Activated CD8-positive, alpha-beta T cell treated with anti-CD3 and anti-CD28 coated beads for 36 hours (primary cell): ENCODE measurements around the gene ACKR3. TPM values are rescaled to one million over a fixed set of nuclear protein-coding genes. Genes with fewer than 3 reads are reported as not detected.
A peak's percentile ranks its signal among the peaks of the same experiment; 100 is the strongest.

Experiments
- ATAC-seq: fragments of 200-7000 bp; cut with Tn5 transposase; one replicate; pipeline ENCODE4 v1.10.0; 2021; ENCODE audit warnings: mild to moderate bottlenecking, moderate library complexity
- CTCF ChIA-PET: fragments of 350-600 bp; sonication (Branson Sonifier 250); formaldehyde crosslinking; loops from one replicate; lab custom pipeline; 2021; ENCODE audit warnings: antibody characterized with exemption; lab: Charles Lee
- POLR2A ChIA-PET: fragments of 350-600 bp; sonication (Branson Sonifier 250); formaldehyde crosslinking; loops from one replicate; lab custom pipeline; 2021; ENCODE audit warnings: antibody characterized with exemption; lab: Charles Lee
- DNase-seq: peaks from one replicate; pipeline ENCODE4 v3.0.0-alpha.2; 2020
- H3K27ac Mint-ChIP-seq: one replicate; pipeline ENCODE4 v1.8.0; 2021; ENCODE audit warnings: mild to moderate bottlenecking, mixed read lengths
- H3K27me3 Mint-ChIP-seq: one replicate; pipeline ENCODE4 v1.8.0; 2021; ENCODE audit warnings: mixed read lengths
- H3K36me3 Mint-ChIP-seq: one replicate; pipeline ENCODE4 v1.8.0; 2021; ENCODE audit warnings: low read depth, mixed read lengths
- H3K4me1 Mint-ChIP-seq: one replicate; pipeline ENCODE4 v1.8.0; 2021; ENCODE audit warnings: low read depth, mixed read lengths
- H3K4me3 Mint-ChIP-seq: one replicate; pipeline ENCODE4 v1.8.0; 2021; ENCODE audit warnings: mild to moderate bottlenecking, moderate library complexity, mixed read lengths
- H3K9me3 Mint-ChIP-seq: one replicate; pipeline ENCODE4 v1.8.0; 2021; ENCODE audit warnings: mixed read lengths
- CTCF ChIP-seq: fragments of 200-600 bp; IDR thresholded peaks from one replicate; pipeline ENCODE4 v1.8.0; 2022; ENCODE audit warnings: antibody characterized with exemption, mild to moderate bottlenecking
- intact Hi-C: fragments of 100-400 bp; cut with micrococcal nuclease; formaldehyde crosslinking; loops from one replicate; pipeline ENCODE4 v1.10.0; 2022
- total RNA-seq, 2 experiments: library from RNA; stranded (reverse); gene quantifications; one replicate each; pipeline ENCODE4 v1.2.3, GENCODE V29; 2021

ACKR3 gene
- total RNA-seq, 2 experiments from 2014 or later: 2.4 to 3.4 TPM

- no peaks in the 10 kb centered on the region for H3K27me3 Mint-ChIP-seq
- no peaks in the 10 kb centered on the region for H3K9me3 Mint-ChIP-seq
- H3K4me1 Mint-ChIP-seq: peaks cover 12% of the 10 kb centered on the region
- POLR2A ChIA-PET: no interaction called here
- no peaks in the 10 kb centered on the region for H3K36me3 Mint-ChIP-seq
- no peak overlapping the region for H3K4me3 Mint-ChIP-seq
- TF ChIP-seq CTCF: no peak
- ATAC-seq (no peak), DNase-seq (no peak)
- CTCF ChIA-PET: no interaction called here
- H3K27ac Mint-ChIP-seq: no peak overlapping the region
- intact Hi-C loops: no loop called here
Measured at GRCh38 chr2:236616624-236617023, 47.0 kb downstream of the ACKR3 start.

DNA sequence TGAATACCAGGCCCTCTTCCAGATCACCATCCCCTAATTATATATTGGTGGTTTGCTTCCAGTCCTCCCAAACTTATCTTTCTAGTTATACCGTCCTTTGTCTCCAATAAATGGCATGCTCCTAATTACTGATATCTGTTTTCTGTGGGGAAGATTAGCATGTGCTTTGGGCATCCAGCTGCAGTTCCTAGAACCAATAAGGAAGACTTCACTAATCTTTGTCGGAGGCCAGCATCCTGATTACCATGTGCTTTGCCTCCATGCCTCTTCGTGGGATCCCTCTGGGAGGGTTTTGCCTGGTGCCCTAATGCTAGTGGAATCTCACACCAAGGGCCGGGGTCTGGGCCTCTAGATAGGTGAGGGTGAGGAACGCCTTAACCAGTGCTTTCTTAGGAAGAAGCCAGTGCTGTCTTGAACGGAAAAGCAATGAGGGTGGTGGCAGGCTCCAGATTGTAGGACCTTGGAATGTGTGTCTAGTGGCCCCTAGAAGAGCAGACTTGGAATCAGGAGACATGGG, 47.7 kb downstream of the ACKR3 start:
- H3K9me3 Mint-ChIP-seq: no peaks in the 10 kb centered on the region
- intact Hi-C loops: no loop called here
- peaks cover 12% of the 10 kb centered on the region for H3K4me1 Mint-ChIP-seq
- H3K27me3 Mint-ChIP-seq: no peaks in the 10 kb centered on the region
- ATAC-seq: no peak
- ChIA-PET POLR2A (no interaction called here), CTCF (no interaction called here)
- no peaks in the 10 kb centered on the region for H3K36me3 Mint-ChIP-seq
- no peak for TF ChIP-seq CTCF
- H3K27ac Mint-ChIP-seq: no peak overlapping the region
- no peak for DNase-seq
- no peak overlapping the region for H3K4me3 Mint-ChIP-seq

DNA sequence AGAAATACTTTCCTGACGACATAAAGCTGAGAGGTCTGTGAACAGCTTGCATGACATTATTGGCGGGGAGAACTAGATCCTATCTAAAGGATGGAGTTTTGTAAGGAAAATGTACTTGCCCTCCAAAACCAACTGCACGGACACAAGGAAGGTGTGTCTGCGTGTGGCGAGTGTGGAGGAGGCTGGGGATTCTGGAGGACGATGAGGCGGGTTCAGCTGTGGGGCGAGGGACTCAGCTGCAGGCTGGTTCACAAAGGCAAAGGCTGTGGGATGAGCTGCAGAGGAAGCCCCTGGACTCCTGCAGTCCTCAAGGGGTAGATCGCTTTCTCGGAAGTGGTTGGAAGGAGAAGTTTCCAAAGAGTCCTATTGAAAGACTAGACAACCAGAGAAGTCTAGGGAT, 48.2 kb downstream of the ACKR3 start:
- no peak for ATAC-seq
- POLR2A ChIA-PET: no interaction called here
- Mint-ChIP-seq H3K27ac (no peak overlapping the region), H3K4me1 (peaks cover 12% of the 10 kb centered on the region), H3K36me3 (no peaks in the 10 kb centered on the region), H3K4me3 (no peak overlapping the region), H3K9me3 (no peaks in the 10 kb centered on the region), H3K27me3 (no peaks in the 10 kb centered on the region)
- TF ChIP-seq CTCF: no peak
- intact Hi-C loops: no loop called here
- CTCF ChIA-PET: no interaction called here
- no peak for DNase-seq

- DNase-seq: no peak
- ChIA-PET CTCF (no interaction called here), POLR2A (no interaction called here)
- Mint-ChIP-seq H3K9me3 (no peaks in the 10 kb centered on the region), H3K27ac (no peak overlapping the region), H3K4me1 (peaks cover 12% of the 10 kb centered on the region), H3K27me3 (no peaks in the 10 kb centered on the region), H3K4me3 (no peak overlapping the region), H3K36me3 (no peaks in the 10 kb centered on the region)
- intact Hi-C loops: no loop called here
- TF ChIP-seq CTCF: no peak
- peak; percentile 34 for ATAC-seq
Measured at GRCh38 chr2:236618370-236618769, 48.7 kb downstream of the ACKR3 start.

- ChIA-PET CTCF (no interaction called here), POLR2A (no interaction called here)
- Mint-ChIP-seq H3K4me3 (no peak overlapping the region), H3K27me3 (no peaks in the 10 kb centered on the region), H3K9me3 (no peaks in the 10 kb centered on the region), H3K36me3 (no peaks in the 10 kb centered on the region), H3K27ac (no peak overlapping the region), H3K4me1 (peaks cover 12% of the 10 kb centered on the region)
- no peak for TF ChIP-seq CTCF
- DNase-seq: no peak
- ATAC-seq: no peak
- intact Hi-C loops: no loop called here
Measured at GRCh38 chr2:236619910-236620612, 50.4 kb downstream of the ACKR3 start.
